LNCaP clone FGC (cell line): ENCODE measurements around the gene PTPN2.

Experiments used
- DNase-seq: peaks from one replicate; pipeline ENCODE4 v3.0.0-alpha.2; 2011; ENCODE audit warnings: low read depth
- H3K4me3 ChIP-seq: 2 replicates; pipeline ENCODE4 v1.5.1; 2011; ENCODE audit warnings: mild to moderate bottlenecking, low read depth, low read length, control low read depth
- CTCF ChIP-seq: IDR thresholded peaks from 2 replicates; pipeline ENCODE4 v1.5.1; 2012; ENCODE audit warnings: mild to moderate bottlenecking; ENCODE audit not compliant: control insufficient read depth, insufficient read depth; ENCODE audit errors: extremely low read depth

PTPN2 gene

DNA sequence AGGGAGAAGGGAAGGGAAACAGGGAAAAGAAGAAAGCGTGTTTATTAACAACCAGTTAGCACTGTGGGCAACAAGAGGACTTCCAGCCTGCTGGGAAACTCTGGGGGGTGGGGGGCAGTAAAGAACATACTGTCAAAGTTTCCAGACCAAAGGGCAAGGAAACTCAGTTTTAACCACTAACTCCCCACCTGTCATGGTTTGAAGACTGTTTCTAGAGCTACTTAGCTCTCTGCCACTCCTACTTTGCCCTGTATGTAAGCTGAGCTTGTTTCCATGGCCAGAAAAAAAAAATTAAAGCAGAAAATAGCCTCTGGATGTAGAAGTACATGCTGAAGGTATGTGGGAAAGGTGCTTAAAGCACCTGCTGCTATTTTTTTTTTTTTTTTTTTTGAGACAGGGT, 11.0 kb upstream of the PTPN2 start:
- no peak for DNase-seq
- H3K4me3 ChIP-seq, result no peak overlapping the region
- no peak for TF ChIP-seq CTCF

GRCh38 chr18:12891561-12891960, 7.5 kb upstream of the PTPN2 start:
- DNase-seq, result no peak
- H3K4me3 ChIP-seq, result no peak overlapping the region
- no peak for TF ChIP-seq CTCF

DNA sequence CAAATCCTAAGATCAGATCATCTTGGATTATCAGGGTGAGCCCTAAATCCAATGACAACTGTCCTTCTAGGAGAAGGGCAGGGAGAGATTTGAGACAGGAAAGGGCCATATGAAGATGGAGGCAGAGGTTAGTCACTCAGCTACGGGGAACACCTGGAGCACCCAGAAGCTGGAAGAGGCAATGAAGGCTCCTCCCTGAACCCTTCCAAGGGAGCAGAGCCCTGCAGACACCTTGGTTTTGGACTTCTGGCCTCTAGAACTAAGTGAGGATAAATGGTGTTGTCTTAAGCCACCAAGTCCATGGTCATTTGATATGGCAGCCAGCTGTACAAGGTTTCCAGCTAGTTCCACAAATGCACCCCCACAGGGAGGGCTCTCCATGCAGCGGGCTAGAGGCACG, 6.9 kb upstream of the PTPN2 start:
- DNase-seq, result no peak
- TF ChIP-seq CTCF, result no peak
- no peak overlapping the region for H3K4me3 ChIP-seq

- peak; percentile 64 for TF ChIP-seq CTCF
- no peak overlapping the region for H3K4me3 ChIP-seq
- peak; percentile 46 for DNase-seq
Measured at GRCh38 chr18:12886498-12887126, 2.6 kb upstream of the PTPN2 start.

GRCh38 chr18:12885500-12885899, 1.5 kb upstream of the PTPN2 start:
- no peak overlapping the region for H3K4me3 ChIP-seq
- DNase-seq, result no peak
- no peak for TF ChIP-seq CTCF

DNA sequence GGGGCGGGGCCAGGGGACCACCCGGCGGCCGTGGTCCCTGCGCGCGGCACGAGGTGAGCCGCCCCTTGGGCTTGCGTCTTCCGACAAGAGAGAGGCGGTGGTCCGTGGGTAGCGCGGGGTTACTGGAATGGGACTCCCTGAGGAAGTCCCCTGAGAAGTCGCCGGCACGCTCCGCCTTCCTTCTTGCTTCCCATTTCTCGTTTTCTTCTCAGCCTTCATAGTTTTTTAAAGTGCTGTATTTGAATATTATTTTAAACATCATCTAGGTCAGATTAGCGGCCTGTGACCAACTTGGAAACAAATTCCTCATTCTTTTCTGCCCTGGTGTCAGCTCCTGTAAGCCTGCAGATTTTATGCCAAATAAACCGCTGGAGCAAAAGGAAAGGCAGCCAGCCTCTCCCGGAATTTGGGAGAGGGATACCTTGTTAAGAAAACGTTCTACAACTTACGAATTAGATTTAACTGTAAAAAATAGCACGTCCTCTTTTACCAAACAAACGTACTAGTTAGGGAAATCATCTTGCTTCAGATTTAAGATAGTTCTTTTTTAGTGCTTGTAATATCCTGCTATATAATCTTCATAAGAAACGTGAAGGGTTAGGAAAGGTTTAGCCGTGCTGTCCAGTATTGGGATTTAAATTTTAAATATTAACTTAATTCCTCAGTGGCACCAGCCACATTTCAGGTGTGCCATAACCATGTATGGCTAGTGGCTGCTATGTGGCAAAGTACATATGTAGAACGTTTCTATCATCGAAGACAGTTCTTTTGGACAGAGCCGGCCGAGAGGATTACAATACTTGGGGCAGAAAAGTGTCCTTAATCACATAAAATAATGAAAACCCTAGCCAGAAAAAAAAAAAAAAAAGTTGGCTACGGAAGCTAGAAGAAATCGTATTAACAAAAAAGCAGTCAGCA, 628 bp upstream of the PTPN2 start:
- no peak for DNase-seq
- TF ChIP-seq CTCF, result no peak
- peak overlapping the region; percentile 67 for H3K4me3 ChIP-seq
